H1 (cell line): ENCODE measurements around the gene COL19A1. TPM values are rescaled to one million over a fixed set of nuclear protein-coding genes. Genes with fewer than 3 reads are reported as not detected.

Experiments used
- CTCF ChIA-PET: fragments of 300-600 bp; sonication (Branson Sonifier 250); formaldehyde crosslinking; loops from one replicate; lab custom pipeline; 2021; ENCODE audit not compliant: partially characterized antibody; lab: Charles Lee
- POLR2A ChIA-PET: fragments of 300-600 bp; sonication (Branson Sonifier 250); formaldehyde crosslinking; loops from one replicate; lab custom pipeline; 2021; ENCODE audit warnings: inconsistent platforms; ENCODE audit not compliant: partially characterized antibody; lab: Charles Lee
- DNase-seq, 2 experiments: peaks; one replicate each; pipeline versions ENCODE4 v3.0.0 to v3.0.0-alpha.2; 2010 to 2022; ENCODE audit warnings: low spot score in 2 of 2, low read depth in 1 of 2, mixed read lengths in 1 of 2
- FAIRE-seq: peaks from 2 replicates; lab custom pipeline; 2011; peaks lifted over from hg19 to GRCh38; lab: Jason Lieb, UNC
- H2AFZ ChIP-seq: 2 replicates; pipeline ENCODE4 v1.8.1; 2012; ENCODE audit warnings: low read length, inconsistent platforms
- H2AK5ac ChIP-seq: 2 replicates; pipeline ENCODE4 v1.6.1; 2013; ENCODE audit warnings: low read depth, low read length
- H2BK120ac ChIP-seq: replicated peaks from 2 replicates; pipeline ENCODE3; 2013; ENCODE audit warnings: low read depth, low read length, inconsistent platforms
- H2BK12ac ChIP-seq: 2 replicates; pipeline ENCODE4 v1.6.1; 2013; ENCODE audit warnings: low read depth, low read length
- H2BK15ac ChIP-seq: 2 replicates; pipeline ENCODE4 v1.6.1; 2013; ENCODE audit warnings: low read length
- H2BK20ac ChIP-seq: 2 replicates; pipeline ENCODE4 v1.6.1; 2013; ENCODE audit warnings: low read length
- H2BK5ac ChIP-seq: 2 replicates; pipeline ENCODE4 v1.6.1; 2013; ENCODE audit warnings: low read depth, low read length
- H3K14ac ChIP-seq: 2 replicates; pipeline ENCODE4 v1.6.1; 2013; ENCODE audit warnings: inconsistent platforms; ENCODE audit not compliant: insufficient read length
- H3K18ac ChIP-seq: 2 replicates; pipeline ENCODE4 v1.6.1; 2013; ENCODE audit warnings: low read length; ENCODE audit errors: extremely low read depth
- H3K23ac ChIP-seq: 2 replicates; pipeline ENCODE4 v1.6.1; 2013; ENCODE audit warnings: inconsistent platforms; ENCODE audit not compliant: insufficient read length
- H3K23me2 ChIP-seq: 2 replicates; pipeline ENCODE4 v1.6.1; 2013; ENCODE audit warnings: low read depth, low read length
- H3K27ac ChIP-seq: 2 replicates; pipeline ENCODE4 v1.6.1; 2011; ENCODE audit warnings: low read depth, low read length, inconsistent platforms
- H3K27me3 ChIP-seq, 4 experiments: replicated peaks in 1 of 4; 1 replicate in 1 of 4; 2 replicates in 3 of 4; pipeline versions ENCODE4 v1.6.1 to v1.8.1; 2011 to 2013; ENCODE audit warnings: low read length in 3 of 4, mild to moderate bottlenecking in 3 of 4, inconsistent platforms in 2 of 4, mixed read lengths in 2 of 4, moderate library complexity in 1 of 4; ENCODE audit not compliant: control insufficient read depth in 3 of 4, insufficient read depth in 3 of 4; ENCODE audit errors: extremely low read depth in 1 of 4
- H3K36me3 ChIP-seq, 4 experiments: 2 replicates each; pipeline versions ENCODE4 v1.6.1 to v1.8.1; 2011 to 2013; ENCODE audit warnings: mild to moderate bottlenecking in 4 of 4, low read length in 3 of 4, moderate library complexity in 2 of 4, control low read depth in 1 of 4, inconsistent platforms in 1 of 4; ENCODE audit not compliant: insufficient read depth in 4 of 4, control insufficient read depth in 2 of 4
- H3K4ac ChIP-seq: replicated peaks from 2 replicates; pipeline ENCODE3; 2013; ENCODE audit warnings: low read length, low read depth, mixed read lengths, inconsistent platforms; ENCODE audit not compliant: insufficient read length
- H3K4me1 ChIP-seq, 4 experiments: replicated peaks in 1 of 4; 1 replicate in 1 of 4; 2 replicates in 3 of 4; pipeline versions ENCODE4 v1.6.1 to v1.8.1; 2011 to 2013; ENCODE audit warnings: low read length in 3 of 4, inconsistent platforms in 2 of 4, mixed read lengths in 1 of 4; ENCODE audit not compliant: insufficient read depth in 4 of 4, control insufficient read depth in 3 of 4
- H3K4me2 ChIP-seq, 2 experiments: 2 replicates each; pipeline versions ENCODE4 v1.6.1 to v1.8.1; 2011 to 2013; ENCODE audit warnings: low read depth in 2 of 2, low read length in 2 of 2, control low read depth in 1 of 2, inconsistent platforms in 1 of 2, mild to moderate bottlenecking in 1 of 2; ENCODE audit not compliant: insufficient read depth in 1 of 2
- H3K4me3 ChIP-seq, 4 experiments: fragments of 200-600, 300-600 bp in 1 of 4; sonication (generic), shearing (Covaris generic), sonication (Bioruptor Twin) in 1 of 4; 2 replicates each; pipeline versions ENCODE4 v1.5.1 to v1.8.1; 2011 to 2016; ENCODE audit warnings: low read length in 4 of 4, low read depth in 3 of 4, control low read depth in 2 of 4, inconsistent platforms in 2 of 4, mild to moderate bottlenecking in 2 of 4, mixed read lengths in 1 of 4, moderate library complexity in 1 of 4; ENCODE audit not compliant: insufficient read depth in 2 of 4; ENCODE audit errors: extremely low read depth in 1 of 4
- H3K56ac ChIP-seq: replicated peaks from 2 replicates; pipeline ENCODE3; 2013; ENCODE audit warnings: low read depth, mild to moderate bottlenecking, mixed read lengths, low read length, inconsistent platforms; ENCODE audit not compliant: insufficient read length
- H3K79me1 ChIP-seq: 2 replicates; pipeline ENCODE4 v1.6.1; 2013; ENCODE audit warnings: low read depth, low read length, control low read depth
- H3K79me2 ChIP-seq, 2 experiments: 2 replicates each; pipeline versions ENCODE4 v1.6.1 to v1.8.1; 2012 to 2013; ENCODE audit warnings: low read length in 2 of 2, mild to moderate bottlenecking in 2 of 2, inconsistent platforms in 1 of 2; ENCODE audit not compliant: insufficient read depth in 2 of 2, control insufficient read depth in 1 of 2
- H3K9ac ChIP-seq, 4 experiments: replicated peaks in 1 of 4; 1 replicate in 1 of 4; 2 replicates in 3 of 4; pipeline versions ENCODE4 v1.6.1 to v1.8.1; 2011 to 2013; ENCODE audit warnings: low read depth in 3 of 4, low read length in 3 of 4, control low read depth in 2 of 4, mild to moderate bottlenecking in 2 of 4, moderate library complexity in 2 of 4, inconsistent platforms in 1 of 4; ENCODE audit errors: extremely low read depth in 1 of 4
- H3K9me3 ChIP-seq, 2 experiments: 2 replicates each; pipeline versions ENCODE4 v1.6.1 to v1.8.1; 2012 to 2013; ENCODE audit warnings: mild to moderate bottlenecking in 2 of 2, moderate library complexity in 2 of 2, control low read depth in 1 of 2, inconsistent platforms in 1 of 2, low read depth in 1 of 2, low read length in 1 of 2, mixed read lengths in 1 of 2; ENCODE audit not compliant: insufficient read depth in 2 of 2
- H4K20me1 ChIP-seq, 2 experiments: replicated peaks in 1 of 2; 2 replicates each; pipeline versions ENCODE3 to v1.8.1; 2011 to 2013; ENCODE audit warnings: inconsistent platforms in 2 of 2, low read length in 2 of 2, mild to moderate bottlenecking in 1 of 2; ENCODE audit not compliant: insufficient read depth in 2 of 2, control insufficient read depth in 1 of 2
- H4K5ac ChIP-seq: 2 replicates; pipeline ENCODE4 v1.6.1; 2013; ENCODE audit warnings: low read length, low read depth, mixed read lengths, inconsistent platforms; ENCODE audit not compliant: insufficient read length
- H4K8ac ChIP-seq: 2 replicates; pipeline ENCODE4 v1.8.0; 2013; ENCODE audit warnings: mild to moderate bottlenecking, moderate library complexity, low read length, inconsistent platforms; ENCODE audit not compliant: insufficient read depth; ENCODE audit errors: extremely low read depth
- H4K91ac ChIP-seq: replicated peaks from 2 replicates; pipeline ENCODE3; 2013; ENCODE audit warnings: low read length, mixed read lengths, inconsistent platforms; ENCODE audit not compliant: insufficient read length
- BCL11A ChIP-seq, 2 experiments: IDR thresholded peaks; one replicate each; pipeline ENCODE4 v1.6.1; 2011; ENCODE audit warnings: low read depth in 2 of 2, low read length in 2 of 2, mild to moderate bottlenecking in 2 of 2
- EGR1 ChIP-seq: IDR thresholded peaks from 2 replicates; pipeline ENCODE4 v1.6.1; 2011; ENCODE audit warnings: low read depth, low read length, borderline replicate concordance
- EP300 ChIP-seq, 2 experiments: IDR thresholded peaks; 1 replicate in 1 of 2; 2 replicates in 1 of 2; pipeline ENCODE4 v1.6.1; 2011 to 2012; ENCODE audit warnings: low read depth in 2 of 2, low read length in 2 of 2, mild to moderate bottlenecking in 2 of 2, borderline replicate concordance in 1 of 2, inconsistent platforms in 1 of 2, moderate library complexity in 1 of 2
- FOSL1 ChIP-seq: IDR thresholded peaks from 2 replicates; pipeline ENCODE4 v1.6.1; 2011; ENCODE audit warnings: mild to moderate bottlenecking, low read depth, low read length, moderate library complexity; ENCODE audit not compliant: insufficient read depth
- GTF2F1 ChIP-seq: IDR thresholded peaks from 2 replicates; pipeline ENCODE4 v1.6.1; 2012; ENCODE audit warnings: low read depth, low read length, improper control_type of control experiment, borderline replicate concordance
- JUND ChIP-seq: IDR thresholded peaks from 2 replicates; pipeline ENCODE4 v1.6.1; 2011; ENCODE audit warnings: mild to moderate bottlenecking, improper control_type of control experiment, low read length
- MAX ChIP-seq: IDR thresholded peaks from 2 replicates; pipeline ENCODE4 v1.6.1; 2012; ENCODE audit warnings: inconsistent platforms
- NRF1 ChIP-seq: IDR thresholded peaks from 2 replicates; pipeline ENCODE4 v1.6.1; 2011; ENCODE audit warnings: mild to moderate bottlenecking, low read depth, low read length, improper control_type of control experiment
- POU5F1 ChIP-seq: IDR thresholded peaks from 2 replicates; pipeline ENCODE4 v1.6.1; 2011; ENCODE audit warnings: low read depth, mild to moderate bottlenecking, low read length, moderate library complexity
- SAP30 ChIP-seq: fragments of 300-600 bp; sonication (generic); IDR thresholded peaks from 2 replicates; pipeline ENCODE4 v1.7.1; 2012; ENCODE audit warnings: low read length, moderate library complexity, mild to moderate bottlenecking, inconsistent platforms; ENCODE audit not compliant: insufficient read depth, insufficient replicate concordance
- SP4 ChIP-seq: IDR thresholded peaks from 2 replicates; pipeline ENCODE4 v1.6.1; 2012; ENCODE audit warnings: low read length, inconsistent platforms
- TCF12 ChIP-seq: IDR thresholded peaks from 2 replicates; pipeline ENCODE4 v1.6.1; 2011; ENCODE audit warnings: low read depth, mild to moderate bottlenecking, low read length
- WGBS, 2 experiments: shearing (Covaris generic) in 1 of 2; methylation state at CpG; one replicate each; pipeline versions ENCODE4 v1.1.6 to v1.1.7; 2013 to 2015; ENCODE audit warnings: low lambda C conversion rate in 2 of 2, mixed read lengths in 2 of 2, inconsistent platforms in 1 of 2, low coverage in 1 of 2, missing lambda C conversion rate in 1 of 2; ENCODE audit not compliant: insufficient replicate concordance in 2 of 2, insufficient coverage in 1 of 2, insufficient read length in 1 of 2; ENCODE audit errors: extremely low coverage in 1 of 2, missing lambda C conversion rate in 1 of 2; 5-methylcytosine and 5-hydroxymethylcytosine counted together
- polyA plus RNA-seq, 7 experiments: library from polyadenylated mRNA; depleted of rRNA in 3 of 7; stranded (reverse) in 5 of 7; unstranded in 2 of 7; fragments of >200 nt in 5 of 7; fragments of 200-250 nt in 2 of 7; gene quantifications; 1 replicate in 5 of 7; 2 replicates in 1 of 7; 4 replicates in 1 of 7; pipeline versions ENCODE4 v1.2.1 to v1.2.3, GENCODE V29; 2011 to 2013; ENCODE audit warnings: missing spikeins in 2 of 7, mixed read lengths in 2 of 7
- total RNA-seq: library from RNA; stranded (reverse); fragmentation: NEBNext Ultra II Directional; extraction: Animal tissue kit (Norgen Biotek cat#: 25700); gene quantifications from 2 replicates; pipeline ENCODE4 v1.2.1, GENCODE V29; 2021
- TF ChIP-seq, protein P1 (sequence below): IDR thresholded peaks from 2 replicates; pipeline ENCODE4 v1.6.1; 2012; ENCODE audit warnings: low read length, inconsistent platforms

The COL19A1 gene
- total and polyA plus RNA-seq, 2 of the 8 experiments (the other 6 are each of a cell fraction or from before 2014, with no cell fraction given) = not detected

DNA sequence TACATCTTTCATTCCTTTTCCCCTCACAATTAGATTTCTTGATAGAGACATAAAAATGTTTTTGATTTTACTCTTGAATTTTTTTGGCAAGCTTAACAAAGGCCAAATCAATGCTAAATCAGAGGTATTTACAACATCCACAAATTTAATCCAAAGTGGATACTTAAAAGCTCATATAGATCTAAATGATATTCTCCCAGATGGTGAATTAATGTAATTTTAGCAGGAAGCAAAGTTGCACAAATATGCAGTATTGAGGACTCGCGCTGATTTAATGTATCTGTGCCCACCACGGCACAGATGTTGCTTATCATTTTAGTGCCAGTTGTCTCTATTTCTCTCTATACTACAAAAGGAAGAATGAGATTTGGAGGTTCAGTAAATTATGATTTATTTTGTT lies 167.4 kb downstream of the COL19A1 start:
- Histone ChIP-seq H3K14ac (no peak overlapping the region), H4K8ac (no peak overlapping the region), H3K18ac (no peak overlapping the region), H2AK5ac (no peak overlapping the region), H4K5ac (no peak overlapping the region), H3K4me1 (no peaks in the 10 kb centered on the region; a peak in 1 of 7 replicates), H3K23ac (no peak overlapping the region), H2BK12ac (no peak overlapping the region), H4K91ac (no peak overlapping the region), H3K9me3 (no peaks in the 10 kb centered on the region), H3K36me3 (no peaks in the 10 kb centered on the region), H2BK120ac (no peak overlapping the region), H2BK15ac (no peak overlapping the region), H3K4me2 (no peak overlapping the region), H3K23me2 (no peaks in the 10 kb centered on the region), H3K9ac (no peak overlapping the region), H3K27me3 (no peaks in the 10 kb centered on the region), H2BK20ac (no peak overlapping the region), H2AFZ (no peak overlapping the region), H3K79me1 (no peaks in the 10 kb centered on the region), H3K4me3 (no peak overlapping the region), H2BK5ac (no peak overlapping the region), H3K56ac (no peak overlapping the region), H3K79me2 (no peaks in the 10 kb centered on the region), H3K27ac (no peak overlapping the region), H3K4ac (no peak overlapping the region), H4K20me1 (no peaks in the 10 kb centered on the region)
- FAIRE-seq = no peak
- ChIA-PET POLR2A (no interaction called here), CTCF (no interaction called here)
- no peak for DNase-seq
- 96% methylated on average over 3 of the region's 3 CpGs; no CpG with 5 or more reads in 1 of the 2 experiments for WGBS, 2 experiments
- TF ChIP-seq NRF1 (no peak), EGR1 (no peak), MAX (no peak), SP4 (no peak), EP300 (IDR thresholded peaks at IDR 0.05; ENCODE audit: borderline replicate concordance in 1 of 2, low read depth in 2 of 2, low read length in 2 of 2) (no peak), POU5F1 (no peak), BCL11A (IDR thresholded peaks at IDR 0.05; ENCODE audit: low read depth in 2 of 2, low read length in 2 of 2) (no peak), FOSL1 (no peak), GTF2F1 (no peak), SAP30 (no peak), JUND (no peak), TCF12 (no peak)
- TF ChIP-seq, protein P1, sequence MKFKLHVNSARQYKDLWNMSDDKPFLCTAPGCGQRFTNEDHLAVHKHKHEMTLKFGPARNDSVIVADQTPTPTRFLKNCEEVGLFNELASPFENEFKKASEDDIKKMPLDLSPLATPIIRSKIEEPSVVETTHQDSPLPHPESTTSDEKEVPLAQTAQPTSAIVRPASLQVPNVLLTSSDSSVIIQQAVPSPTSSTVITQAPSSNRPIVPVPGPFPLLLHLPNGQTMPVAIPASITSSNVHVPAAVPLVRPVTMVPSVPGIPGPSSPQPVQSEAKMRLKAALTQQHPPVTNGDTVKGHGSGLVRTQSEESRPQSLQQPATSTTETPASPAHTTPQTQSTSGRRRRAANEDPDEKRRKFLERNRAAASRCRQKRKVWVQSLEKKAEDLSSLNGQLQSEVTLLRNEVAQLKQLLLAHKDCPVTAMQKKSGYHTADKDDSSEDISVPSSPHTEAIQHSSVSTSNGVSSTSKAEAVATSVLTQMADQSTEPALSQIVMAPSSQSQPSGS = no peak
